EL (cell line): ENCODE results near the gene SPTLC1.
"Not testable (repeated sequence)": the region's sequence is repeated elsewhere in the genome, so short reads cannot be mapped to it uniquely, and the experiment has no call there.

ENCODE experiments used
- DNase-seq: peaks from one replicate; pipeline ENCODE4 v3.0.0-alpha.2; 2016

The SPTLC1 gene

GRCh38 chr9:92140074-92140753 lies 25.0 kb upstream of the SPTLC1 start:
- DNase-seq: peak; percentile 72

GRCh38 chr9:92138960-92139540 lies 23.8 kb upstream of the SPTLC1 start:
- DNase-seq: peak; percentile 63

GRCh38 chr9:92138157-92138959 lies 23.1 kb upstream of the SPTLC1 start:
- DNase-seq: peak; percentile 64

GRCh38 chr9:92136184-92136858 lies 21.1 kb upstream of the SPTLC1 start:
- DNase-seq: no peak

GRCh38 chr9:92135576-92135975 lies 20.4 kb upstream of the SPTLC1 start:
- no peak for DNase-seq

GRCh38 chr9:92133949-92134604 lies 18.9 kb upstream of the SPTLC1 start:
- DNase-seq: peak; percentile 85

- DNase-seq: not testable (repeated sequence)
Observed at GRCh38 chr9:92132913-92133312, 17.7 kb upstream of the SPTLC1 start.

GRCh38 chr9:92132501-92132900 lies 17.3 kb upstream of the SPTLC1 start:
- DNase-seq: no peak

GRCh38 chr9:92122800-92123199 lies 7.6 kb upstream of the SPTLC1 start:
- no peak for DNase-seq

- DNase-seq: no peak
Observed at GRCh38 chr9:92122061-92122460, 6.8 kb upstream of the SPTLC1 start.

- DNase-seq: no peak
Observed at GRCh38 chr9:92121265-92121664, 6.1 kb upstream of the SPTLC1 start.

GRCh38 chr9:92120138-92120537 lies 4.9 kb upstream of the SPTLC1 start:
- DNase-seq: no peak

GRCh38 chr9:92119586-92119985 lies 4.4 kb upstream of the SPTLC1 start:
- no peak for DNase-seq

- no peak for DNase-seq
Observed at GRCh38 chr9:92108122-92108521, 7.1 kb downstream of the SPTLC1 start.

GRCh38 chr9:92105446-92106225 lies 9.6 kb downstream of the SPTLC1 start:
- not testable (repeated sequence) for DNase-seq

GRCh38 chr9:92103601-92104000 lies 11.6 kb downstream of the SPTLC1 start:
- not testable (repeated sequence) for DNase-seq

GRCh38 chr9:92100237-92100911 lies 14.8 kb downstream of the SPTLC1 start:
- DNase-seq: peak; percentile 89

- no peak for DNase-seq
Observed at GRCh38 chr9:92098638-92099037, 16.6 kb downstream of the SPTLC1 start.

- no peak for DNase-seq
Observed at GRCh38 chr9:92097997-92098482, 17.2 kb downstream of the SPTLC1 start.

GRCh38 chr9:92095236-92095635 lies 20.0 kb downstream of the SPTLC1 start:
- no peak for DNase-seq

- peak; percentile 28 for DNase-seq
Observed at GRCh38 chr9:92094655-92095054, 20.6 kb downstream of the SPTLC1 start.
